B cell (primary cell): ENCODE results near the gene KCTD12. TPM values are rescaled to one million over a fixed set of nuclear protein-coding genes. Genes with fewer than 3 reads are reported as not detected.

Experiments
- ATAC-seq: fragments of 200-7000 bp; cut with Tn5 transposase; one replicate; pipeline ENCODE4 v1.10.0; 2021; ENCODE audit warnings: low read depth, mild to moderate bottlenecking, moderate number of reproducible peaks, moderate library complexity
- CTCF ChIA-PET: fragments of 350-600 bp; sonication (Branson Sonifier 250); formaldehyde crosslinking; loops from one replicate; lab custom pipeline; 2021; ENCODE audit warnings: antibody characterized with exemption, inconsistent platforms; lab: Charles Lee
- POLR2A ChIA-PET: fragments of 350-600 bp; sonication (Branson Sonifier 250); formaldehyde crosslinking; loops from one replicate; lab custom pipeline; 2021; ENCODE audit warnings: antibody characterized with exemption; lab: Charles Lee
- DNase-seq: peaks from one replicate; pipeline ENCODE4 v3.0.0; 2013
- H2AFZ ChIP-seq: 2 replicates; pipeline ENCODE4 v1.6.1; 2012; ENCODE audit warnings: mild to moderate bottlenecking, low read depth, low read length; ENCODE audit not compliant: insufficient read depth, poor library complexity, severe bottlenecking
- H3K27ac ChIP-seq, 2 donors: 1 replicate in 1 of 2; 2 replicates in 1 of 2; pipeline ENCODE4 v1.5.1; 2012 to 2013; ENCODE audit warnings: low read length in 2 of 2, mild to moderate bottlenecking in 2 of 2, moderate library complexity in 1 of 2
- H3K27me3 ChIP-seq, 4 experiments: fragments of 200-600 bp in 1 of 4; sonication (generic) in 1 of 4; replicated peaks in 1 of 4; 1 replicate in 2 of 4; 2 replicates in 2 of 4; pipeline versions ENCODE4 v1.6.1 to v1.7.0; 2013 to 2016; ENCODE audit warnings: low read length in 3 of 4, mild to moderate bottlenecking in 2 of 4, mixed read lengths in 1 of 4, moderate library complexity in 1 of 4; ENCODE audit not compliant: insufficient read depth in 4 of 4, control insufficient read depth in 3 of 4; ENCODE audit errors: control extremely low read depth in 1 of 4
- H3K36me3 ChIP-seq, 2 experiments: replicated peaks in 1 of 2; 1 replicate in 1 of 2; 2 replicates in 1 of 2; pipeline versions ENCODE4 v1.6.1 to v1.7.1; 2013; ENCODE audit warnings: low read length in 1 of 2; ENCODE audit not compliant: insufficient read depth in 2 of 2, control insufficient read depth in 1 of 2; ENCODE audit errors: control extremely low read depth in 1 of 2, extremely low read depth in 1 of 2
- H3K4me1 ChIP-seq, 2 donors: fragments of 200-600 bp in 1 of 2; sonication (generic) in 1 of 2; 1 replicate in 1 of 2; 2 replicates in 1 of 2; pipeline versions ENCODE4 v1.5.1 to v1.6.1; 2013 to 2017; ENCODE audit warnings: low read length in 2 of 2; ENCODE audit not compliant: control insufficient read depth in 2 of 2, insufficient read depth in 2 of 2
- H3K4me2 ChIP-seq: replicated peaks from 2 replicates; pipeline ENCODE3; 2012; ENCODE audit warnings: mild to moderate bottlenecking, low read depth, low read length; ENCODE audit not compliant: poor library complexity, severe bottlenecking
- H3K4me3 ChIP-seq, 5 experiments: fragments of 200-600 bp in 1 of 5; sonication (generic) in 1 of 5; 1 replicate in 3 of 5; 2 replicates in 2 of 5; pipeline versions ENCODE4 v1.5.1 to v1.7.0; 2011 to 2016; ENCODE audit warnings: low read length in 4 of 5, mild to moderate bottlenecking in 4 of 5, low read depth in 2 of 5, control low read depth in 1 of 5, moderate library complexity in 1 of 5; ENCODE audit not compliant: insufficient read depth in 1 of 5; ENCODE audit errors: control extremely low read depth in 1 of 5, extremely low read depth in 1 of 5
- H3K79me2 ChIP-seq: fragments of 200-600 bp; sonication (generic); one replicate; pipeline ENCODE4 v1.6.0; 2016; ENCODE audit warnings: low read length; ENCODE audit not compliant: control insufficient read depth, insufficient read depth
- H3K9ac ChIP-seq: fragments of 200-600 bp; sonication (generic); 2 replicates; pipeline ENCODE4 v1.6.1; 2017; ENCODE audit warnings: mild to moderate bottlenecking, low read length, moderate library complexity
- H3K9me3 ChIP-seq, 3 donors: one replicate each; pipeline versions ENCODE4 v1.6.1 to v1.7.1; 2013; ENCODE audit warnings: low read length in 2 of 3; ENCODE audit not compliant: control insufficient read depth in 2 of 3, insufficient read depth in 1 of 3; ENCODE audit errors: control extremely low read depth in 1 of 3
- H4K20me1 ChIP-seq: 2 replicates; pipeline ENCODE4 v1.6.0; 2012; ENCODE audit warnings: mild to moderate bottlenecking, low read length; ENCODE audit not compliant: insufficient read depth, control insufficient read depth, poor library complexity, severe bottlenecking
- H3K27ac Mint-ChIP-seq: one replicate; pipeline ENCODE4 v1.8.0; 2021; ENCODE audit warnings: mixed read lengths
- H3K27me3 Mint-ChIP-seq: one replicate; pipeline ENCODE4 v1.8.0; 2021; ENCODE audit warnings: mixed read lengths
- H3K4me1 Mint-ChIP-seq: one replicate; pipeline ENCODE4 v1.8.0; 2021; ENCODE audit warnings: mixed read lengths
- H3K4me3 Mint-ChIP-seq: one replicate; pipeline ENCODE4 v1.8.0; 2021; ENCODE audit warnings: mixed read lengths
- H3K9me3 Mint-ChIP-seq: one replicate; pipeline ENCODE4 v1.8.0; 2022; ENCODE audit warnings: mixed read lengths; ENCODE audit not compliant: insufficient read depth
- EZH2 ChIP-seq: IDR thresholded peaks from 2 replicates; pipeline ENCODE4 v1.6.1; 2012; ENCODE audit warnings: borderline replicate concordance, low read depth, mild to moderate bottlenecking, moderate library complexity, low read length; ENCODE audit not compliant: insufficient read depth, poor library complexity, severe bottlenecking
- WGBS: methylation state at CpG from one replicate; pipeline ENCODE4 v1.1.5; 2013; ENCODE audit warnings: missing lambda C conversion rate; ENCODE audit not compliant: insufficient coverage; 5-methylcytosine and 5-hydroxymethylcytosine counted together
- intact Hi-C: fragments of 100-400 bp; cut with micrococcal nuclease; formaldehyde crosslinking; loops from one replicate; pipeline ENCODE4 v1.10.0; 2022
- polyA plus RNA-seq: library from polyadenylated mRNA; depleted of rRNA; stranded (reverse); fragments of >200 nt; gene quantifications from 2 replicates; pipeline ENCODE4 v1.2.3, GENCODE V29; 2012
- total RNA-seq, 2 donors: library from RNA; stranded (reverse); fragments of 120-200 nt in 1 of 2; gene quantifications; 1 replicate in 1 of 2; 2 replicates in 1 of 2; pipeline versions ENCODE4 v1.2.3 to v1.2.4, GENCODE V29; 2013 to 2022
- TF ChIP-seq, protein P1 (sequence below): fragments of 200-600 bp; IDR thresholded peaks from one replicate; pipeline ENCODE4 v1.8.0; 2022; ENCODE audit warnings: antibody characterized with exemption, mild to moderate bottlenecking

The KCTD12 gene
- total and polyA plus RNA-seq, 2 donors (not counting 1 experiment from before 2014, with no cell fraction given), result 1.8 to 6.2 TPM

DNA sequence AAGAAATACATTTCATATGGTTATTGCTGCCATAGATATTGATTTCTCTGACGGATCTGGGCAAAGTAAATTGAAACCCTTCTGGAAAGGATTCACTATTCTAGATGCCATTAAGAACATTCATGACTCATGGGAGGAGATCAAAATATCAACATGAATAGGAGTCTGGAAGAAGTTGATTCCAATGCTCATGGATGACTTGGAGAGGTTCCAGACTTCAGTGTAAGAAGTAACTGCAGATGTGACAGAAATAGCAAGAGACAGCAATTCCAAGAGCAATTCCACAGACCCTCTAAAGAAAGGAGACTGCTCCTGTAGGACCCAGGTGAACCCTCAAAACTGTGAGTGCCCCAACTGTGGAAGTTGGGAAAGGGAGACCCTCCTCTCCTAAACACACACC lies 30.9 kb upstream of the KCTD12 start:
- Histone ChIP-seq H3K36me3 (no peaks in the 10 kb centered on the region), H3K79me2 (no peaks in the 10 kb centered on the region), H3K9me3 (no peaks in the 10 kb centered on the region), H3K27me3 (peaks cover 0 to 3% (median 0%) of the 10 kb centered on the region in 4 experiments), H3K27ac (no peak overlapping the region), H3K4me1 (no peaks in the 10 kb centered on the region), H3K9ac (no peak overlapping the region), H3K4me2 (no peak overlapping the region), H2AFZ (no peak overlapping the region), H4K20me1 (no peaks in the 10 kb centered on the region), H3K4me3 (no peak overlapping the region)
- H3K4me1 Mint-ChIP-seq, result no peaks in the 10 kb centered on the region
- no peak for ATAC-seq
- peaks cover 9% of the 10 kb centered on the region for H3K9me3 Mint-ChIP-seq
- intact Hi-C loops, result no loop called here
- CTCF ChIA-PET, result no interaction called here
- peaks cover 37% of the 10 kb centered on the region for H3K27me3 Mint-ChIP-seq
- POLR2A ChIA-PET, result no interaction called here
- TF ChIP-seq, protein P1, sequence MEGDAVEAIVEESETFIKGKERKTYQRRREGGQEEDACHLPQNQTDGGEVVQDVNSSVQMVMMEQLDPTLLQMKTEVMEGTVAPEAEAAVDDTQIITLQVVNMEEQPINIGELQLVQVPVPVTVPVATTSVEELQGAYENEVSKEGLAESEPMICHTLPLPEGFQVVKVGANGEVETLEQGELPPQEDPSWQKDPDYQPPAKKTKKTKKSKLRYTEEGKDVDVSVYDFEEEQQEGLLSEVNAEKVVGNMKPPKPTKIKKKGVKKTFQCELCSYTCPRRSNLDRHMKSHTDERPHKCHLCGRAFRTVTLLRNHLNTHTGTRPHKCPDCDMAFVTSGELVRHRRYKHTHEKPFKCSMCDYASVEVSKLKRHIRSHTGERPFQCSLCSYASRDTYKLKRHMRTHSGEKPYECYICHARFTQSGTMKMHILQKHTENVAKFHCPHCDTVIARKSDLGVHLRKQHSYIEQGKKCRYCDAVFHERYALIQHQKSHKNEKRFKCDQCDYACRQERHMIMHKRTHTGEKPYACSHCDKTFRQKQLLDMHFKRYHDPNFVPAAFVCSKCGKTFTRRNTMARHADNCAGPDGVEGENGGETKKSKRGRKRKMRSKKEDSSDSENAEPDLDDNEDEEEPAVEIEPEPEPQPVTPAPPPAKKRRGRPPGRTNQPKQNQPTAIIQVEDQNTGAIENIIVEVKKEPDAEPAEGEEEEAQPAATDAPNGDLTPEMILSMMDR, result no peak
- no peak for TF ChIP-seq EZH2
- H3K27ac Mint-ChIP-seq, result no peak overlapping the region
- no peak for DNase-seq
- no peak overlapping the region for H3K4me3 Mint-ChIP-seq
- WGBS, result no CpG with 5 or more reads among the region's 1 CpG

DNA sequence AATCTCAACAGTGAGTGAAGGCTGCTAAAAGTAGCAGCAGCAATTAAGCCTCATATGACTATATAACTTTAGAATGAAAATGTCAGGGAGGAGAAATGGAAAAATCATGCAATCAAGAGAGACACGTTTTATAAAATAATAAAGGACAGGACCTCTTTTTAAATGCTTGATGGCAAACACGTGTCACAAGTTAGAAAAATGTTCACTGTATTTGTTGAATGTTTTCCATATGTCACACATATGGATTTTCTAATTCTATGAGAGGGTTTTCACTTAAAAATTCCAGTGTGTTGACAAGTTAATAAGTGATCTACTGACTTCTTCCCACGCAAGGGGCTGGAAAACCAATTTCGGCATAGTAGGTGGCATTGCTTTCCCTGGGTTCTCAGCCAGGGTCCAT lies 27.7 kb upstream of the KCTD12 start:
- H4K20me1 ChIP-seq, result no peaks in the 10 kb centered on the region
- no peaks in the 10 kb centered on the region for H3K4me1 ChIP-seq
- no peak overlapping the region for H3K4me3 ChIP-seq
- CTCF ChIA-PET, result interaction anchor here (1.0 to 1.5 kb wide), 3 partner anchors 9 to 1036 kb away, joined by 3 read pairs; no protein-coding TSS in a partner anchor
- POLR2A ChIA-PET, result no interaction called here
- Mint-ChIP-seq H3K4me3 (no peak overlapping the region), H3K27me3 (peaks cover 32% of the 10 kb centered on the region), H3K27ac (no peak overlapping the region), H3K4me1 (no peaks in the 10 kb centered on the region), H3K9me3 (no peaks in the 10 kb centered on the region)
- no peaks in the 10 kb centered on the region for H3K9me3 ChIP-seq
- H3K9ac ChIP-seq, result no peak overlapping the region
- intact Hi-C loops, result no loop called here
- 100% methylated on average over 2 of the region's 4 CpGs for WGBS
- ATAC-seq (no peak), DNase-seq (no peak)
- H3K27me3 ChIP-seq, result peaks cover 0 to 3% (median 0%) of the 10 kb centered on the region in 4 experiments
- TF ChIP-seq, protein P1, result no peak
- no peak for TF ChIP-seq EZH2
- H2AFZ ChIP-seq, result no peak overlapping the region
- H3K79me2 ChIP-seq, result no peaks in the 10 kb centered on the region
- H3K4me2 ChIP-seq, result no peak overlapping the region
- no peaks in the 10 kb centered on the region for H3K36me3 ChIP-seq
- H3K27ac ChIP-seq, result no peak overlapping the region
